GM06990 (cell line): ENCODE results near the gene CABYR.

ENCODE experiments used
- DNase-seq: peaks from one replicate; pipeline ENCODE4 v3.0.0-alpha.2; 2011; ENCODE audit not compliant: insufficient read length; ENCODE audit errors: extremely low read depth
- H3K27me3 ChIP-seq: replicated peaks from 2 replicates; pipeline ENCODE4 v1.6.0; 2011; ENCODE audit warnings: low read length; ENCODE audit not compliant: control insufficient read depth, insufficient read depth
- H3K36me3 ChIP-seq: 2 replicates; pipeline ENCODE4 v1.5.1; 2011; ENCODE audit warnings: low read length; ENCODE audit not compliant: control insufficient read depth, insufficient read depth
- H3K4me3 ChIP-seq: replicated peaks from 2 replicates; pipeline ENCODE4 v1.5.1; 2011; ENCODE audit warnings: low read depth, mild to moderate bottlenecking, control low read depth, low read length
- CTCF ChIP-seq: IDR thresholded peaks from 2 replicates; pipeline ENCODE4 v1.5.1; 2011; ENCODE audit warnings: low read length, control low read depth, mild to moderate bottlenecking, inconsistent platforms; ENCODE audit not compliant: insufficient read depth, poor library complexity, severe bottlenecking

The CABYR gene

GRCh38 chr18:24187049-24187448, 48.2 kb downstream of the CABYR start:
- Histone ChIP-seq H3K27me3 (peaks cover 2% of the 10 kb centered on the region; the same call in 1 of the 2 replicates), H3K4me3 (no peak overlapping the region), H3K36me3 (no peaks in the 10 kb centered on the region)
- DNase-seq, result no peak
- TF ChIP-seq CTCF, result no peak

DNA sequence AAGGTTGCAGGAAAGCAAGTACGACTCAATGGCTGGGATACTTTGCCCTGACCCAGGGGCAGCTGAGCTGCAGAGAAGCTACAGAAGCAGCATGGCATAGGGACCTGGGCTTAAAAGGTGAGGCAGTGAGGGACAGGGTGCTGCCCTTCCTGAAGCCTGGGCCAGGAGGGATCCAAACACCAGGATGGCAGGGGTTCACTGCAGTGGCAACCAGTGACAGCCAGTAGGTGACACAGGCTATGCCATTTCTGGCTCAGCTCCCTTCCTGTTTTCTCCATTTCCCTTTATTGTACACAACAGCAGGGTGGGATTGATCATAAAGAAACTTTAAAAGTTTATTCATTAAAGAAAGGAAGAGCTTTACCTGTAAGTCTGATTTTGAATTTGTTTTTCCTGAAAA, 48.8 kb downstream of the CABYR start:
- Histone ChIP-seq H3K27me3 (peaks cover 2% of the 10 kb centered on the region; the same call in 1 of the 2 replicates), H3K4me3 (no peak overlapping the region), H3K36me3 (no peaks in the 10 kb centered on the region)
- DNase-seq, result no peak
- TF ChIP-seq CTCF, result no peak

- DNase-seq, result no peak
- Histone ChIP-seq H3K27me3 (peaks cover 2% of the 10 kb centered on the region; the same call in 1 of the 2 replicates), H3K36me3 (no peaks in the 10 kb centered on the region), H3K4me3 (no peak overlapping the region)
- no peak for TF ChIP-seq CTCF
Measured at GRCh38 chr18:24188120-24188519, 49.3 kb downstream of the CABYR start.

DNA sequence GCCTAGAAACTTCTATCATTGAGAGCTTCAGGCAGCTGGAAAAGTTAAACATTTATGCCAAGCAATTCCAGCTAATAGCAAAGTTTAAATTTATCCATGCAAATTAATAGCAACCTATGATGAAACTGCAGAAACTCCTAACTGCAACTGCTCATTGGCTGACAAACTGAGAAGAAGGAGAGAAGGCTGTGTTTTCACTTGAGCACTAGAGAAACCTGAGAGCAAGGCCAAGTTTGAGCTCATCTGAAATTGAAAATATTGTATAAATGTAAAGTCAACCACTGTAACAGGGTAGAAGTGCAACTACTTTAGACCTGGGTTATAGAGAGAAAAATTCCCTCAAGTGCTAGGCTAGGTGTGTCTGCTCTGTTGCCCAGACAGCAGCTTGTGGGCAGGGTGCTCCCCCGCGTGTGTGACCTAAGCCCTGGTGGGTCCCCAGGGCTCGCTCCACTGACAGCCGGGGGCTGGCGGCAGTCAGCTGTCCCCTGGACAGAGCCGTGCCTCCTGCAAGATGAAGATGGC, 50.2 kb downstream of the CABYR start:
- H3K4me3 ChIP-seq, result no peak overlapping the region

DNA sequence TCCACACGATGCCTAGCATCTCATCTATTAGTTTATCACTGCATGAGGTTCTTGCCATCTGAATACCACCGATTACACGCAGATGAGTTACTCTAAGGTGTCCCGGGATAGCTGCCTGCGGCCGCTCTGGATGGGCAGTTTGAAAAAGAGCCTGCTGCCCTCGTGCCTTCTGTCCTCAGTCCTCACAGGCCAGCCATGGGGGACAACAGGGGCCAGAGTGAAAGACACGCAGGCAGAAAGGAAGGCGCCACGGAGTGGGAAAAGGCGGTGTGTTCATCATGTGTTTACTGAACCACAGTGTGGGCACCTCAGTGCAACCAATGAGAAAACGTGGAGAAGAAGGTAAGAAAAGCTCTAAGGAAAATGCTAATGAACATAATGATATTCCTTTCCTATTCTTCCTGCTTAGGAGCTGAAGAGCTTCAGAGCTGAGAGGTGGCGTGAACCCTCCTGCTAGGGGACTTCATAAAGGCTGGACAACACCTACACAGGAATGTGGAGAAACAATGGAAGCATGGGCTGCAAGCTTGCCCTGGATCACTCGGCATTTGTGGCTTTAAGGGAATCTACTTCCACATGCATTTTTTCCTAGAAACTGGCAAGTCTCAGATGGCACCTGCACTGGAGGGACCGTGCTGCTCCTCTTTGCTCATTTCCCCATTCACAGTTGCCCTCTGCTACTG, 50.9 kb downstream of the CABYR start:
- peaks cover 2% of the 10 kb centered on the region; the same call in 1 of the 2 replicates for H3K27me3 ChIP-seq
- no peak for TF ChIP-seq CTCF
- no peak overlapping the region for H3K4me3 ChIP-seq
- no peaks in the 10 kb centered on the region for H3K36me3 ChIP-seq
- no peak for DNase-seq

More for the DNA sequence above, 50.2 kb downstream of the CABYR start:
- DNase-seq, result peak; percentile 42
- peaks cover 2% of the 10 kb centered on the region; the same call in 1 of the 2 replicates for H3K27me3 ChIP-seq
- no peaks in the 10 kb centered on the region for H3K36me3 ChIP-seq
- TF ChIP-seq CTCF, result no peak
